CD14-positive monocyte (primary cell): Measurements from ENCODE around the gene PEDS1. TPM values are rescaled to one million over a fixed set of nuclear protein-coding genes. Genes with fewer than 3 reads are reported as not detected.

Source experiments
- DNase-seq, 3 donors: peaks; one replicate each; pipeline ENCODE4 v3.0.0-alpha.2; 2011 to 2022
- H2AFZ ChIP-seq: 2 replicates; pipeline ENCODE4 v1.6.0; 2012; ENCODE audit warnings: mild to moderate bottlenecking, low read depth, low read length, inconsistent platforms; ENCODE audit not compliant: insufficient read depth, poor library complexity, severe bottlenecking
- H3K27ac ChIP-seq, 2 donors: 1 replicate in 1 of 2; 2 replicates in 1 of 2; pipeline ENCODE4 v1.5.1; 2012 to 2013; ENCODE audit warnings: low read length in 2 of 2, control low read depth in 1 of 2, inconsistent platforms in 1 of 2, low read depth in 1 of 2, mild to moderate bottlenecking in 1 of 2
- H3K27me3 ChIP-seq, 2 donors: one replicate each; pipeline versions ENCODE4 v1.6.0 to v1.6.1; 2011 to 2013; ENCODE audit warnings: low read length in 2 of 2; ENCODE audit not compliant: control insufficient read depth in 2 of 2, insufficient read depth in 2 of 2
- H3K36me3 ChIP-seq, 2 donors: replicated peaks in 1 of 2; 1 replicate in 1 of 2; 2 replicates in 1 of 2; pipeline versions ENCODE4 v1.5.1 to v1.6.1; 2012 to 2013; ENCODE audit warnings: low read length in 2 of 2, control low read depth in 1 of 2, inconsistent platforms in 1 of 2, mild to moderate bottlenecking in 1 of 2; ENCODE audit not compliant: insufficient read depth in 2 of 2, control insufficient read depth in 1 of 2
- H3K4me1 ChIP-seq, 2 donors: 1 replicate in 1 of 2; 2 replicates in 1 of 2; pipeline versions ENCODE4 v1.5.1 to v1.6.1; 2012 to 2013; ENCODE audit warnings: low read length in 2 of 2, control low read depth in 1 of 2, inconsistent platforms in 1 of 2, mild to moderate bottlenecking in 1 of 2, moderate library complexity in 1 of 2; ENCODE audit not compliant: insufficient read depth in 2 of 2, control insufficient read depth in 1 of 2
- H3K4me2 ChIP-seq: replicated peaks from 2 replicates; pipeline ENCODE3; 2012; ENCODE audit warnings: low read length, moderate library complexity, mild to moderate bottlenecking; ENCODE audit not compliant: poor library complexity, severe bottlenecking; ENCODE audit errors: extremely low read depth
- H3K4me3 ChIP-seq, 3 experiments: fragments of 200-600 bp in 1 of 3; sonication (generic) in 1 of 3; replicated peaks in 1 of 3; 1 replicate in 2 of 3; 2 replicates in 1 of 3; pipeline ENCODE4 v1.5.1; 2011 to 2013; ENCODE audit warnings: low read length in 3 of 3, mild to moderate bottlenecking in 3 of 3, control low read depth in 2 of 3, low read depth in 2 of 3, inconsistent platforms in 1 of 3, moderate library complexity in 1 of 3
- H3K79me2 ChIP-seq: 2 replicates; pipeline ENCODE4 v1.6.0; 2012; ENCODE audit warnings: mild to moderate bottlenecking, control low read depth, inconsistent platforms, low read length, moderate library complexity; ENCODE audit not compliant: insufficient read depth
- H3K9ac ChIP-seq: 2 replicates; pipeline ENCODE4 v1.6.0; 2017; ENCODE audit warnings: low read length, mild to moderate bottlenecking; ENCODE audit not compliant: insufficient read depth, poor library complexity, severe bottlenecking
- H3K9me3 ChIP-seq, 2 donors: replicated peaks in 1 of 2; 1 replicate in 1 of 2; 2 replicates in 1 of 2; pipeline versions ENCODE4 v1.5.1 to v1.6.1; 2012 to 2013; ENCODE audit warnings: low read length in 2 of 2, control low read depth in 1 of 2; ENCODE audit not compliant: control insufficient read depth in 1 of 2, insufficient read depth in 1 of 2
- H4K20me1 ChIP-seq: 2 replicates; pipeline ENCODE4 v1.6.0; 2012; ENCODE audit warnings: mild to moderate bottlenecking, low read length, control low read depth, moderate library complexity; ENCODE audit not compliant: insufficient read depth
- H3K27ac Mint-ChIP-seq, 7 donors: one replicate each; pipeline ENCODE4 v1.8.0; 2020; ENCODE audit warnings: mild to moderate bottlenecking in 7 of 7, mixed read lengths in 7 of 7, moderate library complexity in 6 of 7, inconsistent platforms in 2 of 7
- H3K27me3 Mint-ChIP-seq, 3 donors: one replicate each; pipeline ENCODE4 v1.8.0; 2021 to 2022; ENCODE audit warnings: low read depth in 3 of 3, mild to moderate bottlenecking in 3 of 3, mixed read lengths in 3 of 3, moderate library complexity in 3 of 3, inconsistent platforms in 1 of 3
- H3K36me3 Mint-ChIP-seq, 2 donors: one replicate each; pipeline ENCODE4 v1.8.0; 2020; ENCODE audit warnings: mixed read lengths in 2 of 2, inconsistent platforms in 1 of 2, mild to moderate bottlenecking in 1 of 2
- H3K4me1 Mint-ChIP-seq: one replicate; pipeline ENCODE4 v1.8.0; 2020; ENCODE audit warnings: mild to moderate bottlenecking, mixed read lengths
- H3K4me3 Mint-ChIP-seq, 2 donors: one replicate each; pipeline ENCODE4 v1.8.0; 2020; ENCODE audit warnings: mild to moderate bottlenecking in 2 of 2, mixed read lengths in 2 of 2, moderate library complexity in 1 of 2
- H3K9me3 Mint-ChIP-seq, 7 donors: one replicate each; pipeline ENCODE4 v1.8.0; 2020 to 2022; ENCODE audit warnings: mixed read lengths in 7 of 7, mild to moderate bottlenecking in 6 of 7, moderate library complexity in 6 of 7, inconsistent platforms in 2 of 7
- CTCF ChIP-seq: fragments of 200-600 bp; IDR thresholded peaks from one replicate; pipeline ENCODE4 v1.8.0; 2022; ENCODE audit warnings: antibody characterized with exemption, mild to moderate bottlenecking
- WGBS: methylation state at CpG from one replicate; pipeline ENCODE4 v1.1.5; 2013; ENCODE audit warnings: missing lambda C conversion rate; ENCODE audit not compliant: insufficient coverage; 5-methylcytosine and 5-hydroxymethylcytosine counted together
- intact Hi-C, 2 donors: fragments of 100-400 bp; cut with micrococcal nuclease; formaldehyde crosslinking; loops; one replicate each; pipeline versions ENCODE4 v1.15.0 to v1.15.1; 2023
- polyA plus RNA-seq, 3 donors: library from polyadenylated mRNA; depleted of rRNA in 1 of 3; unstranded in 2 of 3; stranded (reverse) in 1 of 3; fragments of 300-500 nt in 2 of 3; fragments of >200 nt in 1 of 3; fragmentation: Illumina TruSeq in 2 of 3; gene quantifications; 1 replicate in 2 of 3; 2 replicates in 1 of 3; pipeline ENCODE4 v1.2.3, GENCODE V29; 2012 to 2021

The PEDS1 gene
- polyA plus RNA-seq, 3 donors, result 19.6 to 48.1 (median 25.2) TPM

- H3K79me2 ChIP-seq, result peaks cover 40% of the 10 kb centered on the region
- H3K9ac ChIP-seq, result no peak overlapping the region
- H3K4me2 ChIP-seq, result no peak overlapping the region
- no peaks in the 10 kb centered on the region for H3K4me1 ChIP-seq
- peak overlapping the region in 1 of 2 donors; percentile 45 for H3K27ac ChIP-seq
- no peak for DNase-seq
- Mint-ChIP-seq H3K9me3 (peaks cover 0 to 2% (median 0%) of the 10 kb centered on the region in 7 donors), H3K36me3 (peaks cover 65 to 100% of the 10 kb centered on the region in 2 donors), H3K27ac (peak overlapping the region in 4 of 7 donors; percentile 23 to 78 (median 39)), H3K4me1 (peaks cover 13% of the 10 kb centered on the region), H3K4me3 (no peak overlapping the region), H3K27me3 (peaks cover 0 to 1% (median 0%) of the 10 kb centered on the region in 3 donors)
- no peaks in the 10 kb centered on the region for H3K9me3 ChIP-seq
- peaks cover 94% of the 10 kb centered on the region for H4K20me1 ChIP-seq
- H3K27me3 ChIP-seq, result no peaks in the 10 kb centered on the region
- intact Hi-C loops, result no loop called here
- 98% methylated on average over 4 of the region's 9 CpGs for WGBS
- TF ChIP-seq CTCF, result peak; percentile 37
- peaks cover 61 to 98% of the 10 kb centered on the region in 2 donors for H3K36me3 ChIP-seq
- no peak overlapping the region for H3K4me3 ChIP-seq
- no peak overlapping the region for H2AFZ ChIP-seq
These were observed 19.9 kb downstream of the PEDS1 start for GRCh38 chr20:50133474-50134217.

- H3K4me1 ChIP-seq, result no peaks in the 10 kb centered on the region
- H3K9ac ChIP-seq, result no peak overlapping the region
- H3K79me2 ChIP-seq, result peaks cover 35% of the 10 kb centered on the region
- no peak overlapping the region for H2AFZ ChIP-seq
- no peak overlapping the region for H3K4me3 ChIP-seq
- Mint-ChIP-seq H3K27ac (peak overlapping the region in 2 of 7 donors; percentile 26 to 27), H3K4me1 (peaks cover 9% of the 10 kb centered on the region), H3K36me3 (peaks cover 70 to 100% of the 10 kb centered on the region in 2 donors), H3K4me3 (no peak overlapping the region), H3K27me3 (peaks cover 0 to 1% (median 0%) of the 10 kb centered on the region in 3 donors), H3K9me3 (peaks cover 0 to 2% (median 0%) of the 10 kb centered on the region in 7 donors)
- no peak for DNase-seq
- peaks cover 65 to 98% of the 10 kb centered on the region in 2 donors for H3K36me3 ChIP-seq
- intact Hi-C loops, result no loop called here
- H3K9me3 ChIP-seq, result no peaks in the 10 kb centered on the region
- no peak for TF ChIP-seq CTCF
- peaks cover 89% of the 10 kb centered on the region for H4K20me1 ChIP-seq
- H3K27ac ChIP-seq, result no peak overlapping the region
- H3K4me2 ChIP-seq, result no peak overlapping the region
- no peaks in the 10 kb centered on the region for H3K27me3 ChIP-seq
- WGBS, result 90% methylated on average over 6 of the region's 6 CpGs
These were observed 20.5 kb downstream of the PEDS1 start for GRCh38 chr20:50133041-50133440.
